HepG2 (cell line): Measurements from ENCODE around the gene ASB17.

Source experiments
- CEBPG ChIP-seq: IDR thresholded peaks from 2 replicates; pipeline ENCODE4 v1.6.1; 2016
- TARDBP ChIP-seq: sonication (generic); formaldehyde crosslinking; IDR thresholded peaks from 2 replicates; pipeline ENCODE4 v1.8.0; 2022; ENCODE audit warnings: mild to moderate bottlenecking, missing genetic modification reagents
- ZNF740 ChIP-seq: sonication (generic); formaldehyde crosslinking; IDR thresholded peaks from 2 replicates; pipeline ENCODE4 v1.4.0; 2020; ENCODE audit warnings: missing genetic modification reagents

GRCh38 chr1:75952016-75952415 lies 19.8 kb upstream of the ASB17 start:
- no peak for TF ChIP-seq ZNF740
- no peak for TF ChIP-seq TARDBP (CRISPR knock-in tag)
- TF ChIP-seq CEBPG: no peak
